ENCODE results near the gene CDKN1B. TPM values are rescaled to one million over a fixed set of nuclear protein-coding genes. Genes with fewer than 3 reads are reported as not detected.
A peak's percentile ranks its signal among the peaks of the same experiment; 100 is the strongest.

Gene CDKN1B
- total RNA-seq (2021; ENCODE audit: unreplicated experiment) (33.1 TPM), Bru-seq, nascent RNA (percentile 98 among the genes with signal in this experiment), BruChase-seq, experiment 1, labeled RNA remaining after a 6-hour chase (percentile 78 among the genes with signal in this experiment), BruChase-seq, experiment 2, labeled RNA remaining after a 2-hour chase (percentile 98 among the genes with signal in this experiment)
- 13.9 and 17.1 TPM in 2 replicates for polyA plus RNA-seq (2012)
- long read RNA-seq, partial matches to known transcripts = 1 of 3 reads
- long read RNA-seq, other reads (novel, unspliced or antisense) = 2 of 3 reads

DNA sequence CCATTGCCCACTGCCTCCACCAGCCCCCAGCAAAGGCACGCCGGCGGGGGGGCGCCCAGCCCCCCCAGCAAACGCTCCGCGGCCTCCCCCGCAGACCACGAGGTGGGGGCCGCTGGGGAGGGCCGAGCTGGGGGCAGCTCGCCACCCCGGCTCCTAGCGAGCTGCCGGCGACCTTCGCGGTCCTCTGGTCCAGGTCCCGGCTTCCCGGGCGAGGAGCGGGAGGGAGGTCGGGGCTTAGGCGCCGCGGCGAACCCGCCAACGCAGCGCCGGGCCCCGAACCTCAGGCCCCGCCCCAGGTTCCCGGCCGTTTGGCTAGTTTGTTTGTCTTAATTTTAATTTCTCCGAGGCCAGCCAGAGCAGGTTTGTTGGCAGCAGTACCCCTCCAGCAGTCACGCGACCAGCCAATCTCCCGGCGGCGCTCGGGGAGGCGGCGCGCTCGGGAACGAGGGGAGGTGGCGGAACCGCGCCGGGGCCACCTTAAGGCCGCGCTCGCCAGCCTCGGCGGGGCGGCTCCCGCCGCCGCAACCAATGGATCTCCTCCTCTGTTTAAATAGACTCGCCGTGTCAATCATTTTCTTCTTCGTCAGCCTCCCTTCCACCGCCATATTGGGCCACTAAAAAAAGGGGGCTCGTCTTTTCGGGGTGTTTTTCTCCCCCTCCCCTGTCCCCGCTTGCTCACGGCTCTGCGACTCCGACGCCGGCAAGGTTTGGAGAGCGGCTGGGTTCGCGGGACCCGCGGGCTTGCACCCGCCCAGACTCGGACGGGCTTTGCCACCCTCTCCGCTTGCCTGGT lies at the start of gene CDKN1B:
CDKN1B (plus strand) TSS at position 576 of the 793 bp plus-strand sequence. CDS start 472 bp downstream, outside the sequence.
- ATAC-seq = peak; percentile 90
- ChIA-PET RAD21 (ENCODE audit: low non-redundant PET in 1 of 2, low total read pairs in 2 of 2, uncharacterized antibody in 2 of 2, unreplicated experiment in 2 of 2) (interaction anchor here in 1 of 2 experiments (1.0 kb wide), 1 partner anchor 9 kb away, joined by 3 read pairs; no protein-coding TSS in a partner anchor), POLR2A (interaction anchor here (0.7 to 2.4 kb wide), 4 partner anchors 8 to 360 kb away, joined by 3 to 21 read pairs (median 4); partner anchors contain the start of gene BORCS5), CTCF (interaction anchor here (1.6 kb wide), 1 partner anchor 20 kb away, joined by 6 read pairs; no protein-coding TSS in a partner anchor)
- TF ChIP-seq POLR2AphosphoS5 (IDR thresholded peaks at IDR 0.05; ENCODE audit: low read depth, low read length) (peak; percentile 79), RAD21 (IDR thresholded peaks at IDR 0.05; ENCODE audit: low read depth) (no peak), EGR1 (IDR thresholded peaks at IDR 0.05; ENCODE audit: low read depth) (peak; percentile 74), SRF (IDR thresholded peaks at IDR 0.05; ENCODE audit: low read depth) (no peak), POLR2A (IDR thresholded peaks at IDR 0.05; ENCODE audit: borderline replicate concordance, extremely low read depth, insufficient read depth, insufficient read length) (peak; percentile 24), SIN3A (IDR thresholded peaks at IDR 0.05; ENCODE audit: low read depth) (peak; percentile 51; the same call in 1 of the 2 replicates), SP1 (IDR thresholded peaks at IDR 0.05; ENCODE audit: low read depth) (peak; percentile 74), YY1 (IDR thresholded peaks at IDR 0.05; ENCODE audit: extremely low read depth, insufficient replicate concordance, low read depth, low read length) (peak; percentile 83), ZFX (IDR thresholded peaks at IDR 0.05) (peak; percentile 53)
- TF ChIP-seq, protein P1, sequence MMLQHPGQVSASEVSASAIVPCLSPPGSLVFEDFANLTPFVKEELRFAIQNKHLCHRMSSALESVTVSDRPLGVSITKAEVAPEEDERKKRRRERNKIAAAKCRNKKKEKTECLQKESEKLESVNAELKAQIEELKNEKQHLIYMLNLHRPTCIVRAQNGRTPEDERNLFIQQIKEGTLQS (IDR thresholded peaks at IDR 0.05) = no peak
- TF ChIP-seq, protein P2, sequence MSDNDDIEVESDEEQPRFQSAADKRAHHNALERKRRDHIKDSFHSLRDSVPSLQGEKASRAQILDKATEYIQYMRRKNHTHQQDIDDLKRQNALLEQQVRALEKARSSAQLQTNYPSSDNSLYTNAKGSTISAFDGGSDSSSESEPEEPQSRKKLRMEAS (IDR thresholded peaks at IDR 0.05) = peak; percentile 79
- Histone ChIP-seq H3K36me3 (ENCODE audit: control insufficient read depth in 1 of 2, insufficient read depth in 2 of 2, low read length in 2 of 2) (peaks cover 8 to 15% of the 10 kb centered on the region in 2 experiments), H3K9ac (ENCODE audit: low read length) (peak within 1 kb of the TSS; percentile 92), H3K4me1 (ENCODE audit: control insufficient read depth in 1 of 2, insufficient read depth in 2 of 2, low read length in 2 of 2) (peaks cover 30 to 59% of the 10 kb centered on the region in 2 experiments), H3K9me2 (ENCODE audit: insufficient read depth) (no peaks in the 10 kb centered on the region), H3K27me3 (ENCODE audit: insufficient read depth, low read length) (no peaks in the 10 kb centered on the region), H3K4me2 (ENCODE audit: low read length) (peak within 1 kb of the TSS; percentile 98), H3K9me3 (ENCODE audit: control insufficient read depth in 1 of 2, insufficient read depth in 1 of 2, low read depth in 1 of 2, low read length in 2 of 2) (no peaks in the 10 kb centered on the region), H2AFZ (ENCODE audit: low read depth, low read length, poor library complexity, severe bottlenecking) (no peak within 1 kb of the TSS), H3K27ac (ENCODE audit: low read depth, low read length) (peak within 1 kb of the TSS; percentile 100), H3K79me2 (ENCODE audit: insufficient read depth, low read length) (peaks cover 48% of the 10 kb centered on the region), H4K20me1 (ENCODE audit: insufficient read depth) (no peaks in the 10 kb centered on the region), H3K4me3 (replicated peaks in 1 of 2; ENCODE audit: low read depth in 1 of 2, low read length in 2 of 2) (peak within 1 kb of the TSS; percentile 79 to 90)
- intact Hi-C loops (cut with micrococcal nuclease) = loop anchor here (1.0 kb wide), 1 partner anchor 8 kb away; no protein-coding TSS in a partner anchor
- peak; percentile 65 for DNase-seq (ENCODE audit: low read depth, low spot score)
- no TSS peak for BruUV-seq (replicated peaks)
